ENCODE results near the gene PIK3AP1. TPM values are rescaled to one million over a fixed set of nuclear protein-coding genes. Genes with fewer than 3 reads are reported as not detected.
A peak's percentile ranks its signal among the peaks of the same experiment; 100 is the strongest.

Gene PIK3AP1
- total and polyA plus RNA-seq, 10 of the 15 experiments (the other 5 are each of a cell fraction or from before 2014, with no cell fraction given), result 26.2 to 306 (median 119) TPM

DNA sequence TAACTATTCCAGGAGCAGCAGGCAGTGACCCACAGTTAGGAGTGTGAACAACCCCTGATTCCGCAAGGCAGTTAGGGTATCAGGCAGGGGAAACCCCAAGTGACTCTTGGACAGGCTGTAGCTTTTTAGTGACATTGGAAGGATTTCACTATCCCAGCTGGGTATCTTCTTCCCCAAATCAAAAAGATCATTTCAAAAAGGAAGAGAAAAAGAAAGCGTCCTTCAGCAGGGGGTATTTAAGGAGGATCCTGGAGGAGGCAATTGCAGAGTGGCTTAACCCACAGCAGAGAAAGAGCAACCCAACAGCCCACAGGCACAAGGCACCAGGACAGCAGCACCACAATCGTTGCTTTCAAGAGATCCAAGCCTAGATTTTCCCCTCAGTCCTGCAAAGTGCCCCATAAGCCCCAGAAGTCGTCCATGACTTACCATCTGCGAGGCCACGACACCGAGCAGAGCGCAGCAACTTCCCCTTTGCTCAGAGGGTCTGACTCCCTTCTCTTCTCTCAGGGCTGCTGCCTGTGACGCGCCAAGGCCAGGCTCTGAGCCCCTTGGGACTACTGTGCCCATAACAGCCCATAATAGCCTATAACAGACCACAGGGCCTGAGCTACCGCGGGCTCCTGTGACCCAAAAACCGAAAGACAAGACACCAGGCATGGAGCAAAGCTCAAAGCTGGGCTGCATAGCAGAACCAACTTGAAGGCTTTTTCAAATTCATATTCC is 19.8 kb downstream of the PIK3AP1 start (continued):
- TF ChIP-seq, protein P1, sequence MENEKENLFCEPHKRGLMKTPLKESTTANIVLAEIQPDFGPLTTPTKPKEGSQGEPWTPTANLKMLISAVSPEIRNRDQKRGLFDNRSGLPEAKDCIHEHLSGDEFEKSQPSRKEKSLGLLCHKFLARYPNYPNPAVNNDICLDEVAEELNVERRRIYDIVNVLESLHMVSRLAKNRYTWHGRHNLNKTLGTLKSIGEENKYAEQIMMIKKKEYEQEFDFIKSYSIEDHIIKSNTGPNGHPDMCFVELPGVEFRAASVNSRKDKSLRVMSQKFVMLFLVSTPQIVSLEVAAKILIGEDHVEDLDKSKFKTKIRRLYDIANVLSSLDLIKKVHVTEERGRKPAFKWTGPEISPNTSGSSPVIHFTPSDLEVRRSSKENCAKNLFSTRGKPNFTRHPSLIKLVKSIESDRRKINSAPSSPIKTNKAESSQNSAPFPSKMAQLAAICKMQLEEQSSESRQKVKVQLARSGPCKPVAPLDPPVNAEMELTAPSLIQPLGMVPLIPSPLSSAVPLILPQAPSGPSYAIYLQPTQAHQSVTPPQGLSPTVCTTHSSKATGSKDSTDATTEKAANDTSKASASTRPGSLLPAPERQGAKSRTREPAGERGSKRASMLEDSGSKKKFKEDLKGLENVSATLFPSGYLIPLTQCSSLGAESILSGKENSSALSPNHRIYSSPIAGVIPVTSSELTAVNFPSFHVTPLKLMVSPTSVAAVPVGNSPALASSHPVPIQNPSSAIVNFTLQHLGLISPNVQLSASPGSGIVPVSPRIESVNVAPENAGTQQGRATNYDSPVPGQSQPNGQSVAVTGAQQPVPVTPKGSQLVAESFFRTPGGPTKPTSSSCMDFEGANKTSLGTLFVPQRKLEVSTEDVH (IDR thresholded peaks at IDR 0.05; ENCODE audit: low read depth, partially characterized antibody), result peak; percentile 28
- TF ChIP-seq, protein P2, sequence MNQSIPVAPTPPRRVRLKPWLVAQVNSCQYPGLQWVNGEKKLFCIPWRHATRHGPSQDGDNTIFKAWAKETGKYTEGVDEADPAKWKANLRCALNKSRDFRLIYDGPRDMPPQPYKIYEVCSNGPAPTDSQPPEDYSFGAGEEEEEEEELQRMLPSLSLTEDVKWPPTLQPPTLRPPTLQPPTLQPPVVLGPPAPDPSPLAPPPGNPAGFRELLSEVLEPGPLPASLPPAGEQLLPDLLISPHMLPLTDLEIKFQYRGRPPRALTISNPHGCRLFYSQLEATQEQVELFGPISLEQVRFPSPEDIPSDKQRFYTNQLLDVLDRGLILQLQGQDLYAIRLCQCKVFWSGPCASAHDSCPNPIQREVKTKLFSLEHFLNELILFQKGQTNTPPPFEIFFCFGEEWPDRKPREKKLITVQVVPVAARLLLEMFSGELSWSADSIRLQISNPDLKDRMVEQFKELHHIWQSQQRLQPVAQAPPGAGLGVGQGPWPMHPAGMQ (IDR thresholded peaks at IDR 0.05; ENCODE audit: borderline replicate concordance), result no peak
- TF ChIP-seq PRDM15 (CRISPR knock-in tag; IDR thresholded peaks at IDR 0.05) (no peak), MTA3 (IDR thresholded peaks at IDR 0.05; ENCODE audit: borderline replicate concordance, low read length) (no peak), BACH1 (IDR thresholded peaks at IDR 0.05; ENCODE audit: borderline replicate concordance) (peak; percentile 48; the same call in 1 of the 2 replicates), CBFB (IDR thresholded peaks at IDR 0.05; ENCODE audit: low read depth) (no peak), CEBPZ (IDR thresholded peaks at IDR 0.05; ENCODE audit: low read depth, low read length) (no peak), YBX1 (IDR thresholded peaks at IDR 0.05) (no peak), JUNB (IDR thresholded peaks at IDR 0.05) (no peak), ETV6 (conservative IDR thresholded peaks at IDR 0.05 in 1 of 2, IDR thresholded peaks at IDR 0.05 in 1 of 2; ENCODE audit: borderline replicate concordance in 1 of 2, low read depth in 1 of 2) (peak in 1 of 2 experiments; percentile 10; a peak in 1 of 4 replicates)
- TF ChIP-seq, protein P3, sequence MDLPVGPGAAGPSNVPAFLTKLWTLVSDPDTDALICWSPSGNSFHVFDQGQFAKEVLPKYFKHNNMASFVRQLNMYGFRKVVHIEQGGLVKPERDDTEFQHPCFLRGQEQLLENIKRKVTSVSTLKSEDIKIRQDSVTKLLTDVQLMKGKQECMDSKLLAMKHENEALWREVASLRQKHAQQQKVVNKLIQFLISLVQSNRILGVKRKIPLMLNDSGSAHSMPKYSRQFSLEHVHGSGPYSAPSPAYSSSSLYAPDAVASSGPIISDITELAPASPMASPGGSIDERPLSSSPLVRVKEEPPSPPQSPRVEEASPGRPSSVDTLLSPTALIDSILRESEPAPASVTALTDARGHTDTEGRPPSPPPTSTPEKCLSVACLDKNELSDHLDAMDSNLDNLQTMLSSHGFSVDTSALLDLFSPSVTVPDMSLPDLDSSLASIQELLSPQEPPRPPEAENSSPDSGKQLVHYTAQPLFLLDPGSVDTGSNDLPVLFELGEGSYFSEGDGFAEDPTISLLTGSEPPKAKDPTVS (IDR thresholded peaks at IDR 0.05; ENCODE audit: low read depth, low read length), result no peak
- TF ChIP-seq, protein P4, sequence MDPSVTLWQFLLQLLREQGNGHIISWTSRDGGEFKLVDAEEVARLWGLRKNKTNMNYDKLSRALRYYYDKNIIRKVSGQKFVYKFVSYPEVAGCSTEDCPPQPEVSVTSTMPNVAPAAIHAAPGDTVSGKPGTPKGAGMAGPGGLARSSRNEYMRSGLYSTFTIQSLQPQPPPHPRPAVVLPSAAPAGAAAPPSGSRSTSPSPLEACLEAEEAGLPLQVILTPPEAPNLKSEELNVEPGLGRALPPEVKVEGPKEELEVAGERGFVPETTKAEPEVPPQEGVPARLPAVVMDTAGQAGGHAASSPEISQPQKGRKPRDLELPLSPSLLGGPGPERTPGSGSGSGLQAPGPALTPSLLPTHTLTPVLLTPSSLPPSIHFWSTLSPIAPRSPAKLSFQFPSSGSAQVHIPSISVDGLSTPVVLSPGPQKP (IDR thresholded peaks at IDR 0.05; ENCODE audit: low read depth, low read length), result 0 out of 2 replicates have a peak, but pooled peaks have one; percentile 46

All from GM12878 (cell line).